Measurements from ENCODE around the gene GALNTL6.

Gene GALNTL6

GRCh38 chr4:172202480-172203076, 389.4 kb downstream of the GALNTL6 start:
- ChIA-PET CTCF (interaction anchor here (0.6 to 1.4 kb wide), 2 partner anchors 168 to 633 kb away, joined by 3 to 4 read pairs; no protein-coding TSS in a partner anchor), POLR2A (no interaction called here)
- TF ChIP-seq CTBP1 (IDR thresholded peaks at IDR 0.05; ENCODE audit: borderline replicate concordance) = no peak
- no peak for TF ChIP-seq TARDBP (IDR thresholded peaks at IDR 0.05)
- TF ChIP-seq HDGF (IDR thresholded peaks at IDR 0.05; ENCODE audit: borderline replicate concordance) = no peak
- no peak for TF ChIP-seq SUZ12 (IDR thresholded peaks at IDR 0.05)
- TF ChIP-seq FOXA1 (IDR thresholded peaks at IDR 0.05) = no peak
- TF ChIP-seq NFRKB (IDR thresholded peaks at IDR 0.05) = no peak
- no peak for TF ChIP-seq FOXM1 (IDR thresholded peaks at IDR 0.05; ENCODE audit: borderline replicate concordance)
- TF ChIP-seq SP1 (IDR thresholded peaks at IDR 0.05) = no peak
- TF ChIP-seq LEF1 (IDR thresholded peaks at IDR 0.05; ENCODE audit: borderline replicate concordance) = no peak
- TF ChIP-seq ARNT (IDR thresholded peaks at IDR 0.05) = no peak
- TF ChIP-seq FOXK2 (IDR thresholded peaks at IDR 0.05) = no peak
- TF ChIP-seq BHLHE40 (IDR thresholded peaks at IDR 0.05; ENCODE audit: borderline replicate concordance) = no peak
- TF ChIP-seq ZNF384 (IDR thresholded peaks at IDR 0.05) = no peak
- TF ChIP-seq PKNOX1 (IDR thresholded peaks at IDR 0.05) = no peak
- TF ChIP-seq ELF4 (IDR thresholded peaks at IDR 0.05) = no peak
- no peak for TF ChIP-seq L3MBTL2 (conservative IDR thresholded peaks at IDR 0.05)
- DNase-seq (ENCODE audit: extremely low spot score) = peak; percentile 40

- CTCF ChIA-PET = no interaction called here
- POLR2A ChIA-PET = no interaction called here
- TF ChIP-seq SP1 (IDR thresholded peaks at IDR 0.05) = no peak
- TF ChIP-seq BHLHE40 (IDR thresholded peaks at IDR 0.05; ENCODE audit: borderline replicate concordance) = no peak
- TF ChIP-seq ARNT (IDR thresholded peaks at IDR 0.05) = no peak
- no peak for TF ChIP-seq TARDBP (IDR thresholded peaks at IDR 0.05)
- no peak for TF ChIP-seq L3MBTL2 (conservative IDR thresholded peaks at IDR 0.05)
- TF ChIP-seq ZNF384 (IDR thresholded peaks at IDR 0.05) = no peak
- TF ChIP-seq ELF4 (IDR thresholded peaks at IDR 0.05) = no peak
- no peak for TF ChIP-seq PKNOX1 (IDR thresholded peaks at IDR 0.05)
- no peak for TF ChIP-seq SUZ12 (IDR thresholded peaks at IDR 0.05)
- no peak for TF ChIP-seq LEF1 (IDR thresholded peaks at IDR 0.05; ENCODE audit: borderline replicate concordance)
- no peak for TF ChIP-seq FOXM1 (IDR thresholded peaks at IDR 0.05; ENCODE audit: borderline replicate concordance)
- no peak for DNase-seq (ENCODE audit: extremely low spot score)
Measured at GRCh38 chr4:172207258-172207657, 394.1 kb downstream of the GALNTL6 start.

- POLR2A ChIA-PET = no interaction called here
- DNase-seq (ENCODE audit: extremely low spot score) = no peak
- CTCF ChIA-PET = no interaction called here
- TF ChIP-seq SP1 (IDR thresholded peaks at IDR 0.05) = no peak
- no peak for TF ChIP-seq FOXM1 (IDR thresholded peaks at IDR 0.05; ENCODE audit: borderline replicate concordance)
- TF ChIP-seq ELF4 (IDR thresholded peaks at IDR 0.05) = no peak
- TF ChIP-seq FOXA1 (IDR thresholded peaks at IDR 0.05) = no peak
- TF ChIP-seq ARNT (IDR thresholded peaks at IDR 0.05) = no peak
- TF ChIP-seq ZNF384 (IDR thresholded peaks at IDR 0.05) = no peak
- no peak for TF ChIP-seq SUZ12 (IDR thresholded peaks at IDR 0.05)
- no peak for TF ChIP-seq L3MBTL2 (conservative IDR thresholded peaks at IDR 0.05)
- TF ChIP-seq CTBP1 (IDR thresholded peaks at IDR 0.05; ENCODE audit: borderline replicate concordance) = no peak
- TF ChIP-seq LEF1 (IDR thresholded peaks at IDR 0.05; ENCODE audit: borderline replicate concordance) = no peak
- no peak for TF ChIP-seq BHLHE40 (IDR thresholded peaks at IDR 0.05; ENCODE audit: borderline replicate concordance)
Measured at GRCh38 chr4:172207886-172208285, 394.7 kb downstream of the GALNTL6 start.

- POLR2A ChIA-PET = no interaction called here
- no peak for DNase-seq (ENCODE audit: extremely low spot score)
- TF ChIP-seq PKNOX1 (IDR thresholded peaks at IDR 0.05) (no peak), CTBP1 (IDR thresholded peaks at IDR 0.05; ENCODE audit: borderline replicate concordance) (no peak), FOXA1 (IDR thresholded peaks at IDR 0.05) (no peak), ZNF384 (IDR thresholded peaks at IDR 0.05) (no peak), LEF1 (IDR thresholded peaks at IDR 0.05; ENCODE audit: borderline replicate concordance) (no peak), ELF4 (IDR thresholded peaks at IDR 0.05) (no peak), SP1 (IDR thresholded peaks at IDR 0.05) (no peak), TARDBP (IDR thresholded peaks at IDR 0.05) (no peak), SUZ12 (IDR thresholded peaks at IDR 0.05) (no peak)
- CTCF ChIA-PET = no interaction called here
Measured at GRCh38 chr4:172220679-172221078, 407.5 kb downstream of the GALNTL6 start.

- no peak for DNase-seq (ENCODE audit: extremely low spot score)
- ChIA-PET POLR2A (no interaction called here), CTCF (no interaction called here)
- no peak for TF ChIP-seq FOXM1 (IDR thresholded peaks at IDR 0.05; ENCODE audit: borderline replicate concordance)
- no peak for TF ChIP-seq ARNT (IDR thresholded peaks at IDR 0.05)
Measured at GRCh38 chr4:172225457-172225856, 412.3 kb downstream of the GALNTL6 start.

- TF ChIP-seq SUZ12 (IDR thresholded peaks at IDR 0.05) (no peak), ZNF384 (IDR thresholded peaks at IDR 0.05) (peak; percentile 62; the same call in 1 of the 2 replicates)
- POLR2A ChIA-PET = no interaction called here
- CTCF ChIA-PET = interaction anchor here (0.6 kb wide), 1 partner anchor 642 kb away, joined by 4 read pairs; no protein-coding TSS in a partner anchor
- DNase-seq (ENCODE audit: extremely low spot score) = no peak
Measured at GRCh38 chr4:172232966-172233365, 419.8 kb downstream of the GALNTL6 start.

- POLR2A ChIA-PET = no interaction called here
- CTCF ChIA-PET = no interaction called here
- TF ChIP-seq ZNF384 (IDR thresholded peaks at IDR 0.05) (no peak), L3MBTL2 (conservative IDR thresholded peaks at IDR 0.05) (no peak), SUZ12 (IDR thresholded peaks at IDR 0.05) (no peak), FOXK2 (IDR thresholded peaks at IDR 0.05) (no peak), TARDBP (IDR thresholded peaks at IDR 0.05) (no peak), SP1 (IDR thresholded peaks at IDR 0.05) (no peak), HDGF (IDR thresholded peaks at IDR 0.05; ENCODE audit: borderline replicate concordance) (no peak), CTBP1 (IDR thresholded peaks at IDR 0.05; ENCODE audit: borderline replicate concordance) (no peak), FOXA1 (IDR thresholded peaks at IDR 0.05) (no peak), PKNOX1 (IDR thresholded peaks at IDR 0.05) (no peak), NFRKB (IDR thresholded peaks at IDR 0.05) (no peak), BHLHE40 (IDR thresholded peaks at IDR 0.05; ENCODE audit: borderline replicate concordance) (no peak), FOXM1 (IDR thresholded peaks at IDR 0.05; ENCODE audit: borderline replicate concordance) (no peak), ELF4 (IDR thresholded peaks at IDR 0.05) (no peak), ARNT (IDR thresholded peaks at IDR 0.05) (no peak), LEF1 (IDR thresholded peaks at IDR 0.05; ENCODE audit: borderline replicate concordance) (no peak)
- DNase-seq (ENCODE audit: extremely low spot score) = no peak
Measured at GRCh38 chr4:172243551-172243950, 430.3 kb downstream of the GALNTL6 start.
